WTC11 (cell line): ENCODE measurements around the gene SMCO2.

Experiments
- CTCF ChIP-seq: fragments of 200-600 bp; IDR thresholded peaks from 2 replicates; pipeline ENCODE4 v1.8.0; 2022; ENCODE audit warnings: antibody characterized with exemption
- ESRRA ChIP-seq: sonication (generic); formaldehyde crosslinking; IDR thresholded peaks from 2 replicates; pipeline ENCODE4 v1.8.1; 2022; ENCODE audit warnings: mild to moderate bottlenecking, missing genetic modification reagents, borderline replicate concordance
- FOXJ3 ChIP-seq: sonication (generic); formaldehyde crosslinking; IDR thresholded peaks from 2 replicates; pipeline ENCODE4 v1.9.0; 2021; ENCODE audit warnings: missing genetic modification reagents, mild to moderate bottlenecking, borderline replicate concordance
- GTF2I ChIP-seq: fragments of 250-450 bp; sonication (Bioruptor Pico); conservative IDR thresholded peaks from 2 replicates; pipeline ENCODE4 v1.4.0; 2021; ENCODE audit warnings: mild to moderate bottlenecking
- NR2C2 ChIP-seq: sonication (generic); formaldehyde crosslinking; IDR thresholded peaks from 2 replicates; pipeline ENCODE4 v1.8.0; 2022; ENCODE audit warnings: mild to moderate bottlenecking, missing genetic modification reagents
- NR3C1 ChIP-seq: sonication (generic); formaldehyde crosslinking; conservative IDR thresholded peaks from 2 replicates; pipeline ENCODE4 v1.8.1; 2023; ENCODE audit warnings: low read depth, mild to moderate bottlenecking, missing genetic modification reagents
- SMAD3 ChIP-seq: sonication (generic); formaldehyde crosslinking; IDR thresholded peaks from 2 replicates; pipeline ENCODE4 v1.8.0; 2022; ENCODE audit warnings: missing genetic modification reagents, mild to moderate bottlenecking, borderline replicate concordance

DNA sequence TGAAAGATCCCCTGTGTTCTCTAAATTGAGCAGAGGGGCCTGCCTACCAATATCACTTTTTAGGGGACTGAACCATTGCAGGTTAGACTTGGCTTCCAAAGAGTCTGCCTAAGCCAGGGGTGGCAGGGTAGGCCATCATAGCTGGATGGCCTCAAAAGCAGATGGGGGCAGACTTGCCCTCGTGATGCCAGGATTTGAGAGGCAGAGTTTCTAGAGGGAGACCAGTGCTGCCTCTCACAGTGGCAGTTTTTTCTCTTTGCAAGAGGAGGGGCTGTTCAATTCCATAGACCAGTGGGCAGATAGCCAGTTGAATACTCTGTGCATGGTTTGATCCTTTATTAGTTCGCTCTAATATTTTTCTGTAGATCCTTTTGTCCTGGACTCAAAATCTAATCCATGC, 23.8 kb upstream of the SMCO2 start:
- TF ChIP-seq CTCF: no peak
- no peak for TF ChIP-seq ESRRA (CRISPR knock-in tag)
- no peak for TF ChIP-seq SMAD3
- no peak for TF ChIP-seq FOXJ3
- no peak for TF ChIP-seq NR3C1 (CRISPR knock-in tag)
- TF ChIP-seq GTF2I: no peak
- TF ChIP-seq NR2C2 (CRISPR knock-in tag): no peak
